Spleen (tissue), 13 donors: ENCODE data around the gene PANX2. TPM values are rescaled to one million over a fixed set of nuclear protein-coding genes. Genes with fewer than 3 reads are reported as not detected.

ENCODE experiments used
- DNase-seq: peaks from one replicate; pipeline ENCODE4 v3.0.0-alpha.2; 2020
- H3K27ac ChIP-seq, 8 donors: fragments of 200-600 bp; sonication (generic) in 7 of 8; 1 replicate in 4 of 8; 2 replicates in 4 of 8; pipeline versions ENCODE4 v1.5.0 to v1.8.0; 2016 to 2021; ENCODE audit warnings: inconsistent platforms in 4 of 8, mild to moderate bottlenecking in 4 of 8, moderate library complexity in 1 of 8
- H3K27me3 ChIP-seq, 7 donors: fragments of 200-600 bp; sonication (generic) in 6 of 7; replicated peaks in 1 of 7; 1 replicate in 4 of 7; 2 replicates in 3 of 7; pipeline versions ENCODE4 v1.5.0 to v1.8.0; 2016 to 2021; ENCODE audit warnings: inconsistent platforms in 3 of 7, mild to moderate bottlenecking in 1 of 7
- H3K36me3 ChIP-seq, 6 donors: fragments of 200-600 bp; sonication (generic) in 5 of 6; 1 replicate in 4 of 6; 2 replicates in 2 of 6; pipeline versions ENCODE4 v1.5.0 to v1.8.0; 2016 to 2021; ENCODE audit warnings: inconsistent platforms in 2 of 6
- H3K4me1 ChIP-seq, 6 donors: fragments of 200-600 bp; sonication (generic) in 5 of 6; 1 replicate in 3 of 6; 2 replicates in 3 of 6; pipeline versions ENCODE4 v1.5.0 to v1.8.0; 2016 to 2021; ENCODE audit warnings: inconsistent platforms in 3 of 6
- H3K4me3 ChIP-seq, 8 donors: fragments of 200-600 bp; sonication (generic) in 7 of 8; 1 replicate in 4 of 8; 2 replicates in 4 of 8; pipeline versions ENCODE4 v1.5.0 to v1.8.0; 2016 to 2021; ENCODE audit warnings: inconsistent platforms in 4 of 8, mild to moderate bottlenecking in 4 of 8, moderate library complexity in 2 of 8
- H3K9me3 ChIP-seq, 8 donors: fragments of 200-600 bp; sonication (generic) in 7 of 8; 1 replicate in 4 of 8; 2 replicates in 4 of 8; pipeline versions ENCODE4 v1.5.0 to v1.8.0; 2016 to 2021; ENCODE audit warnings: inconsistent platforms in 4 of 8
- POLR2A ChIP-seq, 3 donors: fragments of 450-650 bp; IDR thresholded peaks; one replicate each; pipeline ENCODE4 v1.5.1; 2017; ENCODE audit warnings: antibody characterized with exemption in 3 of 3, mild to moderate bottlenecking in 1 of 3
- POLR2AphosphoS5 ChIP-seq, 3 donors: sonication (generic); formaldehyde crosslinking; IDR thresholded peaks; one replicate each; pipeline ENCODE4 v1.5.1; 2017; ENCODE audit warnings: antibody characterized with exemption in 3 of 3
- WGBS, 5 donors: extraction: QIAGEN DNeasy Blood & Tissue Kit in 3 of 5; methylation state at CpG; one replicate each; pipeline versions ENCODE4 v1.1.5 to v1.1.7; 2013 to 2018; 5-methylcytosine and 5-hydroxymethylcytosine counted together
- intact Hi-C: fragments of 100-400 bp; cut with DNase I; formaldehyde crosslinking; loops from one replicate; pipeline ENCODE4 v1.15.0; 2023; ENCODE audit warnings: low total_unique reads
- long read RNA-seq, 2 donors: transcript quantifications; one replicate each; lab custom pipeline, GENCODE V29; 2026
- polyA plus RNA-seq, 3 donors: library from polyadenylated mRNA; stranded (reverse); fragments of 200-250 nt; gene quantifications; one replicate each; pipeline ENCODE4 v1.2.1, GENCODE V29; 2013
- total RNA-seq, 7 donors: library from RNA; depleted of rRNA in 3 of 7; stranded (reverse); fragments of >200 nt in 3 of 7; fragmentation: NEBNext Ultra II Directional in 4 of 7; extraction: Animal tissue kit (Norgen Biotek cat#: 25700) in 4 of 7; gene quantifications; one replicate each; pipeline versions ENCODE4 v1.1.0 to v1.2.1, GENCODE V29; 2016 to 2021
- TF ChIP-seq, protein P1 (sequence below), 11 experiments: fragments of 200-600 bp in 7 of 11; fragments of 450-650 bp in 4 of 11; sonication (generic) in 4 of 11; IDR thresholded peaks in 8 of 11; conservative IDR thresholded peaks in 3 of 11; 1 replicate in 7 of 11; 2 replicates in 4 of 11; pipeline versions ENCODE4 v1.4.0 to v1.8.0; 2016 to 2021; ENCODE audit warnings: antibody characterized with exemption in 11 of 11, inconsistent platforms in 4 of 11, mild to moderate bottlenecking in 1 of 11
- donor health status: healthy with polysubstance abuse.
- donor health status: DM: no; HTN: no; CAD: no; lungs with moderate emphysema.
- donor health status: DM: no; HTN: no; CAD: no.
- donor health status: Bipolar disorder and iron deficiency.
- donor health status: healthy.
- donor health status: DM: no; HTN: no; CAD: no.
- donor health status: DM: yes; HTN: yes; CAD: no.

PANX2 gene
- 1 to 10 TPM in 6 of 7 donors, under 1 TPM in 1; 0.39 to 4.6 (median 2.4) TPM for total RNA-seq
- under 1 TPM; 0.11 to 0.67 (median 0.24) TPM for polyA plus RNA-seq
- long read RNA-seq, donor 1, result 0 reads
- long read RNA-seq, donor 2, result 0 reads

DNA sequence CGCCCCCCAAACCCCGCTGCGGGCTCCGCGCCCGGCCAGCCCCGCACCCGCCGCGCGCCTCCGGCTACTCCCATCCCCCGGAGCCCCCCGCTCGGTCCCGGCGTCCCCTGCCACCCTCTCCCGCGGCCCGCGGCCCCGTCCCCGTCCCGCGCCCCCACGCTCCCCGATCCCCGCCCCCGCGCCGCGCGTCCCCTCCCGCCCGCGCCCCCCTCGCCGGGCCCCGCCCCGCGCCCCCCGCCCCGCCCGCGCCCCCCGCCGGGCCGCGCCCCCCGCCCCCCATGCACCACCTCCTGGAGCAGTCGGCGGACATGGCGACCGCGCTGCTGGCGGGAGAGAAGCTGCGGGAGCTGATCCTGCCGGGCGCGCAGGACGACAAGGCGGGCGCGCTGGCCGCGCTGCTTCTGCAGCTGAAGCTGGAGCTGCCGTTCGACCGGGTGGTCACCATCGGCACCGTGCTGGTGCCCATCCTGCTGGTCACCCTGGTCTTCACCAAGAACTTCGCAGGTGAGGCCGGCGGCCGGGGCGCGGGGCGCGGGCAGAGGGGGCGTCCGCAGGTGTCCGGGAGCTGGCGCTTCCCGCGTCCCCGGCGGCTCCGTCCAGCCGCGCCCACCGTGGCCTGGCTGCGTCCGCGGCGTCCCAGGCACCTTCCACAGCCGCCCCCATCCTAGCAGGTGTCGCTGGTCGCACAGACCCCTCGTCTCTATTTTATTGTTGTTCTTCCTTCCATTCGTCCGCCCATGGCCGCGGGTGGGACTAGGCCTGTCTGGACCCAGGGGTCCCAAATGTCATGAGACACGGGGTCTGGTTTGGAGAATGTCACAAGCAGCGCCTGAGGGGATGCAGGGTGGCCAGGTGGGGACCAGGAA is at the start of gene PANX2:
TSS of gene PANX2 (plus strand) at position 279 of the 866 bp plus-strand sequence. CDS start at position 279, 0 bp downstream.
- intact Hi-C loops, result no loop called here
- Histone ChIP-seq H3K27ac (peak within 1 kb of the TSS in 2 of 8 donors; percentile 40 to 50), H3K36me3 (no peaks in the 10 kb centered on the region), H3K4me3 (peak within 1 kb of the TSS in 7 of 8 donors; percentile 15 to 74 (median 45)), H3K27me3 (peaks cover 0 to 79% (median 33%) of the 10 kb centered on the region in 7 donors), H3K9me3 (no peaks in the 10 kb centered on the region), H3K4me1 (peaks cover 4 to 45% (median 23%) of the 10 kb centered on the region in 6 donors)
- DNase-seq, result peak; percentile 84
- 16 to 68% (median 31%) methylated on average over 15 to 105 of the region's 105 CpGs for WGBS, 5 donors
- no peak for TF ChIP-seq POLR2A (IDR thresholded peaks at IDR 0.05)
- TF ChIP-seq, protein P1, sequence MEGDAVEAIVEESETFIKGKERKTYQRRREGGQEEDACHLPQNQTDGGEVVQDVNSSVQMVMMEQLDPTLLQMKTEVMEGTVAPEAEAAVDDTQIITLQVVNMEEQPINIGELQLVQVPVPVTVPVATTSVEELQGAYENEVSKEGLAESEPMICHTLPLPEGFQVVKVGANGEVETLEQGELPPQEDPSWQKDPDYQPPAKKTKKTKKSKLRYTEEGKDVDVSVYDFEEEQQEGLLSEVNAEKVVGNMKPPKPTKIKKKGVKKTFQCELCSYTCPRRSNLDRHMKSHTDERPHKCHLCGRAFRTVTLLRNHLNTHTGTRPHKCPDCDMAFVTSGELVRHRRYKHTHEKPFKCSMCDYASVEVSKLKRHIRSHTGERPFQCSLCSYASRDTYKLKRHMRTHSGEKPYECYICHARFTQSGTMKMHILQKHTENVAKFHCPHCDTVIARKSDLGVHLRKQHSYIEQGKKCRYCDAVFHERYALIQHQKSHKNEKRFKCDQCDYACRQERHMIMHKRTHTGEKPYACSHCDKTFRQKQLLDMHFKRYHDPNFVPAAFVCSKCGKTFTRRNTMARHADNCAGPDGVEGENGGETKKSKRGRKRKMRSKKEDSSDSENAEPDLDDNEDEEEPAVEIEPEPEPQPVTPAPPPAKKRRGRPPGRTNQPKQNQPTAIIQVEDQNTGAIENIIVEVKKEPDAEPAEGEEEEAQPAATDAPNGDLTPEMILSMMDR (IDR thresholded peaks at IDR 0.05 in 8 of 11, conservative IDR thresholded peaks at IDR 0.05 in 3 of 11), result no peak

- peaks cover 9 to 36% (median 29%) of the 10 kb centered on the region in 8 donors for H3K9me3 ChIP-seq
- H3K36me3 ChIP-seq, result no peaks in the 10 kb centered on the region
- DNase-seq, result no peak
- no peak overlapping the region for H3K4me3 ChIP-seq
- H3K27me3 ChIP-seq, result peaks cover 0 to 13% (median 0%) of the 10 kb centered on the region in 7 donors
- intact Hi-C loops, result no loop called here
- TF ChIP-seq POLR2AphosphoS5 (IDR thresholded peaks at IDR 0.05) (no peak), POLR2A (IDR thresholded peaks at IDR 0.05) (no peak)
- TF ChIP-seq, protein P1 (IDR thresholded peaks at IDR 0.05 in 8 of 11, conservative IDR thresholded peaks at IDR 0.05 in 3 of 11), result no peak
- 79 to 88% (median 83%) methylated on average over 7 to 11 of the region's 11 CpGs for WGBS, 5 donors
- no peak overlapping the region for H3K27ac ChIP-seq
- H3K4me1 ChIP-seq, result no peaks in the 10 kb centered on the region
Observed at GRCh38 chr22:50121202-50121740, 49.3 kb upstream of the PANX2 start.

DNA sequence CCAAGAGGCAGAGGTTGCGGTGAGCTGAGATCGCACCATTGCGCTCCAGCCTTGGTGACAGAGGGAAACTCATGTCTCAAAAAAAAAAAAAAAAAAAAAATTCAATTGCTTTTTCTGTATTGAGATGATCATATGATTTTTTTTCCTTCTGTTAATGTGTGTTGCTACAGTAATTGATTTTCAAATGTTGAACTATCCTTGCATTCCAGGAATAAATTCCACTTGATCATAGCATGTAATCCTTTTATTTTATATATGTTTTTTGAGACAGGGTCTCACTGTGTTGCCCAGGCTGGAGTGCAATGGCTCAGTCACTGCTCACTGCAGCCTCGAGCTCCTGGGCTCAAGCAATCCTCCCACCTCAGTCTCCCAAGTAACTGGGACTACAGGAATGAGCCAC is 47.4 kb upstream of the PANX2 start:
- Histone ChIP-seq H3K36me3 (no peaks in the 10 kb centered on the region), H3K9me3 (peaks cover 9 to 36% (median 29%) of the 10 kb centered on the region in 8 donors), H3K4me1 (no peaks in the 10 kb centered on the region), H3K27me3 (peaks cover 0 to 16% (median 0%) of the 10 kb centered on the region in 7 donors), H3K27ac (no peak overlapping the region), H3K4me3 (no peak overlapping the region)
- intact Hi-C loops, result no loop called here
- 73 to 91% (median 85%) methylated on average over 4 of the region's 4 CpGs for WGBS, 5 donors
- DNase-seq, result no peak
- TF ChIP-seq POLR2AphosphoS5 (IDR thresholded peaks at IDR 0.05), result no peak
- TF ChIP-seq, protein P1 (IDR thresholded peaks at IDR 0.05 in 8 of 11, conservative IDR thresholded peaks at IDR 0.05 in 3 of 11), result no peak
- no peak for TF ChIP-seq POLR2A (IDR thresholded peaks at IDR 0.05)

GRCh38 chr22:50125029-50125428 is 45.5 kb upstream of the PANX2 start:
- H3K36me3 ChIP-seq, result no peaks in the 10 kb centered on the region
- WGBS, 5 donors, result 81 to 87% (median 86%) methylated on average over 9 of the region's 9 CpGs
- H3K9me3 ChIP-seq, result peaks cover 9 to 36% (median 29%) of the 10 kb centered on the region in 8 donors
- no peak overlapping the region for H3K4me3 ChIP-seq
- DNase-seq, result no peak
- no peaks in the 10 kb centered on the region for H3K4me1 ChIP-seq
- no peak overlapping the region for H3K27ac ChIP-seq
- intact Hi-C loops, result no loop called here
- TF ChIP-seq, protein P1 (IDR thresholded peaks at IDR 0.05 in 8 of 11, conservative IDR thresholded peaks at IDR 0.05 in 3 of 11), result no peak
- no peak for TF ChIP-seq POLR2A (IDR thresholded peaks at IDR 0.05)
- no peak for TF ChIP-seq POLR2AphosphoS5 (IDR thresholded peaks at IDR 0.05)
- peaks cover 0 to 22% (median 0%) of the 10 kb centered on the region in 7 donors for H3K27me3 ChIP-seq
